Chondrocyte (in vitro differentiated cells): ENCODE measurements around the gene AHDC1. TPM values are rescaled to one million over a fixed set of nuclear protein-coding genes. Genes with fewer than 3 reads are reported as not detected.

ENCODE experiments used
- DNase-seq: peaks from one replicate; pipeline ENCODE4 v3.0.0; 2021; ENCODE audit warnings: mixed read lengths, low spot score
- H3K27ac Mint-ChIP-seq: one replicate; pipeline ENCODE4 v1.8.0; 2021; ENCODE audit warnings: mild to moderate bottlenecking, moderate library complexity, mixed read lengths; ENCODE audit not compliant: unreplicated experiment
- H3K27me3 Mint-ChIP-seq: 2 replicates; pipeline ENCODE4 v1.8.0; 2021; ENCODE audit warnings: low read depth, mixed read lengths
- H3K36me3 Mint-ChIP-seq: 2 replicates; pipeline ENCODE4 v1.8.0; 2021; ENCODE audit warnings: low read depth, mixed read lengths
- H3K4me1 Mint-ChIP-seq: 2 replicates; pipeline ENCODE4 v1.8.0; 2021; ENCODE audit warnings: low read depth, mild to moderate bottlenecking, mixed read lengths
- H3K4me3 Mint-ChIP-seq: one replicate; pipeline ENCODE4 v1.8.0; 2021; ENCODE audit warnings: mild to moderate bottlenecking, moderate library complexity, mixed read lengths; ENCODE audit not compliant: unreplicated experiment
- H3K9me3 Mint-ChIP-seq: 2 replicates; pipeline ENCODE4 v1.8.0; 2021; ENCODE audit warnings: low read depth, mixed read lengths
- CTCF ChIP-seq: fragments of 200-600 bp; sonication (generic); IDR thresholded peaks from 2 replicates; pipeline ENCODE4 v1.5.0; 2021; ENCODE audit warnings: antibody characterized with exemption, mild to moderate bottlenecking, moderate library complexity
- total RNA-seq: library from RNA; stranded (reverse); gene quantifications from 3 replicates; pipeline ENCODE4 v1.2.1, GENCODE V29; 2021

Gene AHDC1
- total RNA-seq, 1 donor from 2014 or later, result 61.8 TPM

GRCh38 chr1:27648602-27649305, 44.8 kb upstream of the AHDC1 start:
- DNase-seq, result no peak
- TF ChIP-seq CTCF, result no peak
- Mint-ChIP-seq H3K9me3 (no peaks in the 10 kb centered on the region), H3K36me3 (no peaks in the 10 kb centered on the region), H3K4me3 (no peak overlapping the region), H3K4me1 (peaks cover 10% of the 10 kb centered on the region), H3K27me3 (no peaks in the 10 kb centered on the region), H3K27ac (no peak overlapping the region)

GRCh38 chr1:27647328-27647727, 43.4 kb upstream of the AHDC1 start:
- no peak overlapping the region for H3K4me3 Mint-ChIP-seq
- H3K4me1 Mint-ChIP-seq, result peaks cover 10% of the 10 kb centered on the region
- no peak for DNase-seq
- TF ChIP-seq CTCF, result no peak
- H3K9me3 Mint-ChIP-seq, result no peaks in the 10 kb centered on the region
- H3K27ac Mint-ChIP-seq, result no peak overlapping the region
- H3K36me3 Mint-ChIP-seq, result no peaks in the 10 kb centered on the region
- no peaks in the 10 kb centered on the region for H3K27me3 Mint-ChIP-seq

- no peaks in the 10 kb centered on the region for H3K36me3 Mint-ChIP-seq
- no peak for DNase-seq
- H3K27ac Mint-ChIP-seq, result no peak overlapping the region
- no peaks in the 10 kb centered on the region for H3K27me3 Mint-ChIP-seq
- no peak for TF ChIP-seq CTCF
- peaks cover 10% of the 10 kb centered on the region for H3K4me1 Mint-ChIP-seq
- H3K4me3 Mint-ChIP-seq, result no peak overlapping the region
- no peaks in the 10 kb centered on the region for H3K9me3 Mint-ChIP-seq
Measured at GRCh38 chr1:27646676-27647075, 42.7 kb upstream of the AHDC1 start.

- Mint-ChIP-seq H3K36me3 (no peaks in the 10 kb centered on the region), H3K4me3 (no peak overlapping the region), H3K9me3 (no peaks in the 10 kb centered on the region), H3K27ac (no peak overlapping the region), H3K4me1 (peaks cover 1% of the 10 kb centered on the region), H3K27me3 (no peaks in the 10 kb centered on the region)
- no peak for TF ChIP-seq CTCF
- DNase-seq, result no peak
Measured at GRCh38 chr1:27645071-27645415, 41.1 kb upstream of the AHDC1 start.

GRCh38 chr1:27644369-27645070, 40.6 kb upstream of the AHDC1 start:
- TF ChIP-seq CTCF, result no peak
- Mint-ChIP-seq H3K36me3 (no peaks in the 10 kb centered on the region), H3K4me1 (no peaks in the 10 kb centered on the region), H3K27ac (no peak overlapping the region), H3K27me3 (no peaks in the 10 kb centered on the region), H3K4me3 (no peak overlapping the region), H3K9me3 (no peaks in the 10 kb centered on the region)
- DNase-seq, result no peak
